Dedifferentiated amniotic fluid mesenchymal stem cell (primary cell): ENCODE measurements around the gene CD38.
"Not testable (repeated sequence)": the region's sequence is repeated elsewhere in the genome, so short reads cannot be mapped to it uniquely, and the experiment has no call there.

Experiments used
- DNase-seq: peaks from one replicate; pipeline ENCODE4 v3.0.0-alpha.2; 2016; ENCODE audit errors: extremely low spot score

The CD38 gene

DNA sequence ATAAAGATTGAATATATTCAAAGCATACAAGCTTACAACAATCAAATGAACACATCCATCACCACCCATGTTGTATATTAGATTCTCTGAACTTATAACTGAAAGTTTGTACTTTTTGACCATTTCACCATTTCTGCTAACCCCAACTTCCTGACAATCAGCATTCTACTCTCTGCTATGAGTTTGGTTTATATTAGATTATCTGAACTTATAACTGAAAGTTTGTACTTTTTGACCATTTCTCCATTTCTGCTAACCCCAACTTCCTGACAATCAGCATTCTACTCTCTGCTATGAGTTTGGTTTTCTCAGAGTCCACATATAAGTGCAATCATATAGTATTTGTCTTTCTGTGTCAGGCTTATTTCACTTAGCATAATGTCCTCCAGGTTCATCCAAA lies 15.7 kb upstream of the CD38 start:
- DNase-seq = not testable (repeated sequence)

DNA sequence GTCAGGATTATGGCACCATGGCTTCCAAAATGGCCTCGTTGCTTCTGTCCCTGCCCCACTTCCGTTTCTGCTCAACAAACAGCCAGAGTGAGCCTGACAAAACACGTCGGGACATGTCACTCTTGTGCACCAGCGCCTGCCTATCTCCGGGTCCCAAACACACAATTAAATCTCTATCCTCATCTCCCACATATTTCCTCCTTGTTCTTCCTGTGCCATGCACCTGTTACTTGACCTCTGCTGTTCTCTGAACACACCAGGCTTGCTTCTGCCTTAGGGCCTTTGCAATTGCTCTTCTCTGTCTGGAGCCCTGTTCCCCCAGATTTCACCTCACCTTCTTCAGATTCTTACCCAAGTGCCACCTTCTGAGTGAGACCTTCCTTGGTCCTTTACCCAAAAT lies 12.7 kb upstream of the CD38 start:
- no peak for DNase-seq

DNA sequence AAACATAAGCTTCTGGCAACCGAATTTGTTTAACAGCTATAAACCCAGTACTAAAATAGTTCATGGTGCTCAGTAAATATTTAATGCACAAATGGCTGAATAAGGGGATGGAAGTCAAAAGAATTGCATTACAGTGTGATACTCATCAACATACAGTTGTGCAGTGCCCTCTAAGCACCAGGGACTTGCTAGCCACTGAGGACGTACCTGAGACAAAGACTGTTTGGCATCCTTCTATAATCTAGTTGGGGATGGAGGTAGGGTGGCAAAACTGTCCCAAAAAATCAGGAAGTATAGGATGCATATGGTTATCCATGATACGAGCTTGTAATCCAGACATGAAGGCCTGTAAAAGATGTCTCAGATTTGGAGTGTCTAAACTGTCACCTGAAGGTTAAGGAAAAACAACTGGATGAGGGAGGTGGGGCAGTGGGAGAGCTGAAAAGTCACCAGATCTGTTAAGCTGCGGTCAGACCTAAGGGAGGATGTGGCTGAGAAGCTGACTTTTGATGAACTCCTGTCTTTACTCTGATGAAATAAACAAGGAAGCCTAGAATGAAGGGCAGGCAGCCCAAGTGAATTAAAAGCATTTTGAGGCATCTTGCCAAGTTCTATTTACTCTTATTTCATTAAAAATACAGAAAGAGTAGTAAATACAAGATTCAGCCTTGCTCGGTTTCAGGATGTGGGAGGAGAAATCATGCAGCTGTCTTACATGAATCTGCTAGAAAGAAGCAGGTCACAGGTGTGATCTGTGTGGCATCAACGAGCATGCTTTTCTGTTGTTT lies 12.0 kb upstream of the CD38 start:
- DNase-seq = no peak

DNA sequence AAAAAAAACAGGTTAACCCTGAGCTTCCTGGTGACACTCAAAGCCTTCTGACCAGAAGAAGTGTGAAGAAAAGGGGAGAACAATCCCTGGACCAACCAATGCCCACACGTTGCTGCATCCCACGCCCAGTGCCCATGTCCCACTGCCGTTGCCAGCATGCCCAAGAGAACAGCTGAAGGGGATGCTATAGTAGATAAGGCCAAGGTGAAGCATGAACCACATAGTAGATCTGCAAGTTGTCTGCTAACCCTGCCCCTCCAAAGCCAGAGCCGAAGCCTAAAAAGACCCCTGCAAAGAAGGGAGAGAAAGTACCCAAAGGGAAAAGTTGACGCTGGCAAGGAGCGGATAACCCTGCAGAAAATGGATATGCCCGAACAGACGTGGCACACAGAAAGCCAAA lies 11.3 kb upstream of the CD38 start:
- no peak for DNase-seq

DNA sequence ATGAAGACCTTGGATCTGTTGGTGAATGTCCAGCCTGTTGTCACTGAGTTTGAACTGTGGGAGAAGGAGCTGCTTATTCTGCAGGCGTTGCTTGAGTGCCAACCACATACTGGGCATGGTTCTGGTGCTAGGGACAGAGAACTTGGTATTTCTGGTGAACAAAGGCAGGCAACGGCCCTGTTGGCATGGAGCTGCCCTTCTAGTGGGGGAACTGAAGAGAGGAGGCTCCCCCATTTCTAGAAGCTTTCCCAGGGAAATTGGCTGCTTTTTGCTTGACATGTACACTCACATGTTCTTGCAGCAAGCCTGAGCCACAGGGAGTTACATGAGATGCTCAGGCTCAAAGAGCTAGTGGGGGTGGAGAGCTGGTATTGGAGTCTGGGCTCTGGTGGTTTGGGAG lies 8.9 kb upstream of the CD38 start:
- no peak for DNase-seq

DNA sequence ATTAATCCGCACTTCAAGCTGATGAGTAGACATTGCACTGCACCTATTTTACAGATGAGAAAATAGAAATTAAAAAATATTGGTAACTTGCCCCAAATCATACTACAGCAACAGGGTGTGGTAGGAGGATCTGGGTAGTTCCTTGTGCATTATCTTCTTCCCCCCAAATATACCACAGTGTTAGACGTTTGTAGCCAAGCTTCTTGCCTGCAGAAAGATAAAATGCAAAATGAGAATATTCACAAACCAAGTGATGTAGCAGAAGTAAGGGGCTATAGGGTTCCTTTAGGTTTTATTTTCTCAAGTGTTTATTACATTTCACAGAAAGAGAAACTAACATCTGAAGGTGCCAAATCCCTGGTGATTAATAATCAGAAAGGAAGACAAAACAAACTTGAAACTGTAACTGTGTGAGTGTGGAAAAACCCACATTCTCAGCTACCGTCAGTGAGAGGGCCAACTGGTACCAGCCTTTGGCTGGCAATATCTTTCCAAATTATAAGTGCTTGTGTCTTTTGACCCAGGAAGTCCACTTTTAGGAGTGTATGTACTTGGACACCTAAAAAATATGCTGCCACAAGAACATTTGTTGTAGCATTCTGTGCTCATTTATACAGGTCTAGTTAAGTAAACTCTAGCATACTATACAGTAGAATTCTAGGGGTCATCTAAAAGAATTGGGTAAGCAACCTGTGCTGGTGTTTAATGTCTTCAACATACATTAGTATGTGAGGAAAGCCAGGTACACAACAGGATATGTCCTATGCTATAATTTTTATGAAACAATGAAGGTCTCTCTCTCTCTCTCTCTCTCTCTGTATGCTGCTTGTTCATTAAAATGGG lies 6.7 kb upstream of the CD38 start:
- no peak for DNase-seq

DNA sequence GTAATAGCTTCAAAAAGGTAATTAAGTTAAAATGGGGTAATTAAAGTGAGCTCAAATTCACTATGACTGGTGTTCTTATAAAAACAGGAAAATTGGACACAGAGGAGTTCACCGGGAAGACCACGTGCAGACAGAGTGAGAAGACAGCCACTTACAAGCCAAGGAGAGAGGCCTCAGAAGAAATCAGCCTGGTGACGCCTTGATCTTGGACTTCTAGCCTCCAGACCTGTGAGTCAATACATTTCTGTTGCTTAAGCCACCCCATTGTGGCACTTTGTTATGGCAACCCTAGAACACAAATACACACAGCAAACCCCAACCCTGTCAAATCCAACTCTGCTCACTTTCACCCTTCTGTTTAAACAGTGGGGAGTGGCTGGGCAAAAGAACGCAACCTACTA lies 4.1 kb upstream of the CD38 start:
- DNase-seq = no peak

DNA sequence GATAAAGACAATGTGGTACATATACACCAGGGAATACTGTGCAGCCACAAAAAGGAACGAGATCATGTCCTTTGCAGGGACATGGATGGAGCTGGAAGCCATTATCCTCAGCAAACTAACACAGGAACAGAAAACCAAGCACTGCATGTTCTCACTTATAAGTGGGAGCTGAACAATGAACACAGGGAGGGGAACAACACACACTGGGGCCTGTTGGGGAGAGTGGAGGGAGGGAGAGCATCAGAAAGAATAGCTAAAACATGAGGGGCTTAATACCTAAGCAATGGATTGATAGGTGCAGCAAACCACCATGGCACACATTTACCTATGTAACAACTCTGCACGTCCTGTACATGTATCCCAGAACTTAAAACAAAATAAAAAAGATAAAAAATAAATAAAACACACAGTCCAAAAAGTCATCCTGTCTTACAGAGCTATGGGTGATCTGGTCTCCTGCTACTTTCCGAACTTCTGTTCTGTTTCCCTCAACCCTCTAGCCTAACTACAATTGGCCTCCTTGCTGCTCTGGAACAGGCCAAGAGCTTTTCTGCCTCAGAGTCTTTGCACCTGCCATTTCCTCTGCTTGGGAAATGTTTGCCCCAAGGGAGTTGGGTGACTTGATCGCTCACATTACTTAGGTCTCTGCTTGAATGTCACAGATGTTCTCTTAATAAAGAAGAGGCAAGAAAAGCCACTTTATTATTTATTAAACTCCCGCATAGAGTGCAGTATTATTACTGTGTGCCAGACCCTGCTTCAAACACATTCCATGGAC lies 1.1 kb upstream of the CD38 start:
- no peak for DNase-seq

DNA sequence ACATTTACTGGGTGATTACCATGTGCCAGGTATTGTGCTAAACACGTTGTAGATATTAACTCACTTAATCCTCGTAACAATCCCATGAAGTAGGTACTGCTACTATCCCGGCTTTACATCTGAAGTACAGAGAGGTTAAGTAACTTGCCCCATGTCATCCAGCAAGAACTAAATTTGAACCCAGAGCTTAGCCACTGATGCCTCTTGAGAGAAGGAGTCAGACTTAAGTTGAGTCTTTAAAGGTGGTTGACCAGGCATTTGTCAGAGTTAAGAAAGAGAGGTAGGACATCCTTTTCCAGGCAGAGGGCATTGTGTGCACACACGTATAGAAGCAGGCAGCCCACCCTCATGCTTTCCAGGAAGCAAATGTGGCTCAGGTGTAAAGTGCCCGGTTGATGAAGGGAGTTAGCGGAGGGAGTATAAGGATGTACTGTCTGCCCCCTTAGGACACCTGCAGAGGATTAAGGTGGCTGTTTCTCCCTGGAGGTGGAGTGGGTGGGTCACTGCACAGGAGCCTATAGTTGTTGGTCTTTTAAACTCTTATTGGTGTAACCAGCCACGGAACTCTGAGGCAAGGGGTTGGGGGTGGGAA lies 335 bp upstream of the CD38 start:
- DNase-seq = no peak

DNA sequence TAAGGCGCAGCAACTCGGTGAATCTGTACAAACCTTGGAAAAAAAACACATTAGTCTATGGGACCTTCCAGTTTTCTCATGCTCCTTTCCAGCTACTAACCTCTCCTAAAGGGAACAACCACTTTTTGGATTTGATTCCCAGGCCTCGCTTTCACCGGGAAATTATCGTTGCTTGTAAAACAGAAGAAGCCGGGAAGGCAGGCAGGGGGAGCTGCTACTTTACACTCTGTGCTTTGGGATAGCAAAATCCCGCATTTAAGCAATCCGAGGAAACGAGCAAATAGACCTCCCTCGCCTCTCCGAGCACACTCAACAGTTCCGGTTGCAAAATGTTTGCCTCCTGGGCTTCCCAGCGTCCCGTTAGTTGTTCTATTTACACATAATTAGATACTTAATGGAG lies 1.2 kb downstream of the CD38 start:
- DNase-seq = peak; percentile 18

DNA sequence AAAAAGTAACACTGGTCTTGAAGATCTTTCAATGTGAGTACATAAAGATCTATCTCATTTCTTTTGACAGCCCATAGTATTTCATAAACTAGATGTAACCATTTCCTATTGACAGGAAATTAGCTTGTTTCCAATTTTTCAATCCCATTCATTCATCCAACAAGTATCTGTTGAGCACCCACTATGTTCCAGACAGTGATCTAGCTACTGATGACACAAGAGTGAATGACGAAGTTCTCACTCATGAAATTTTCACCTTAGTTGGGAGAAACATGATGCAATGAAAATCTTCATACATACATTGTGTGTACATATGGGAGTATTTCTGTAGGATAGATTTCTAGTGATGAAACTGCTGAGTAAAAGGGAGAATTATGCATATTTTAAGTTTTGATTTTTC lies 1.7 kb downstream of the CD38 start:
- DNase-seq = no peak

DNA sequence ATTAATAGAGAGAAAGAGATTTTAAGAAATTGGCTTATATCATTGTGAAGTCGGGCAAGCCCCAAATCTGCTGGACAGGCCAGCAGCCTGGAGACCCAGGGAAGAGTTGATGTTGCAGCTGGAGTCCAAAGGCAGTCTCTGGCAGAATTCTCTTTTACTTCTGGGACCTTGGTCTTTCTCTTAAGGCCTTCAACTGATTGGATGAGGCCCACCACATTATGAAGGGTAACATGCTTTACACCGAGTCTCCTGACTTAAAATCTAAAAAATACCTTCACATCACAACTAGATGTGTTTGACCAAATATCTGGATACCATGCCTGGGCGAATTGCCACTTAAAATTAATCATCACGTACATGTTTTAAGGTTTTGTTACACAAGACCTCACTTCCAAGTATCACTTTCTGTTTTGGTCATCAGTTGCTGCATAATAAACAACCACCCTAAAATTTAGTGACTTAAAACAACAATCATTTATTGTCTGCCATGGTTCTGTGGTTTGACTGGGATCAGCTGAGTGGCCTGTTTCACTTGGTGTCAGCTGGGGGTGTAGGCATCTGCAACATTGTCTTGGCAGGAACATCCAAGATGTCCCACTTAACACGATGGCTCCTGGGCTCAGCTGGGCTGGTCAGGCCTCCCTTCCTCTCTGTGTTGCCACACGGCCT lies 3.4 kb downstream of the CD38 start:
- no peak for DNase-seq

DNA sequence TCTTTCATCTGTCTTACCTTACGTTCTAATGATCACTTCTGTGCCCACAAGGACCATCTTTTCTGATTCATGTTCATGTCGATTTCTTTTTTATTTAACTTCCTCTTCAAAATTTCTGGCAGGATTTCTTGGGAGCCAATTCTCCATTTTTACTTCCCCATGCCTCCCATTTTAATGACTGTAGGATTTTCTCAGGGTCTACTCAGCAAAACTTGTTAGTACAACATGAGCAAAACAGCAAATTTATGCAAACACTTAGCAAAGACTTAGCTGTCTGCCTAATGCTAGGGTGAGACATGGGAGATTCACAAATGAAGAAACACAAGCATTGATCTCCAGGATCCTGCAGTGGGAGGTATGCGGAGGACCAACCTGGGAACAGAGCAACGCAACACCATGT lies 5.5 kb downstream of the CD38 start:
- no peak for DNase-seq

DNA sequence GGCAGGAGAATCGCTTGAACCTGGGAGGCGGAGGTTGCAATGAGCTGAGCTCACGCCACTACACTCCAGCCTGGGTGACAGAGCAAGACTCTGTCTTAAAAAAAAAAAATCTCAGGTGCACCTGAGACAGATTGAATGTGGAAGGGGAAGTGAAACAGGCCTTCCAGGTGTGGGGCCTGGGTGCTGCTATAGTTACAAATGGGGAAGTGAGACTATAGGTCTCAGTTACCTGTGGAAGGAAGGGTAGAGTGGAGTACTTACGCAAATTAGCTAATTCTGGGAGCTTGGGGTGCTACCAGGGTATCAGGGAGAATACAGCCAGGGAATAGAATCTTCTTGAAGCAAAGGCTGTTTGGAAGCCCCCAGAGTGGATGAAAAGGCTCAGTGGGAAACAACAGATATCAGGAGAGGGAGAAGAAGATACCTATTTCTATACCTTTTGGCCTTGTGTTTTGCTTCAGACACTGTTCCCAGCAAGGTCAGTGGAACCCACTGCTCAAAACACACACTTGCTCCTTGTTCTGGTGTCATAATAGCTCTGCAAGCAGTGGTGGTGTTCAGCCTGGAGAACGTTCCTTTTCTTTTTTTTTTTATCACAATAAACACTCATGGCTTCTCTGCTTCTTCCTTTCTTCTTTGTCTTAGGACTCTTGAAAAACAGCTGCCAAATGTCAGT lies 7.0 kb downstream of the CD38 start:
- DNase-seq = no peak

DNA sequence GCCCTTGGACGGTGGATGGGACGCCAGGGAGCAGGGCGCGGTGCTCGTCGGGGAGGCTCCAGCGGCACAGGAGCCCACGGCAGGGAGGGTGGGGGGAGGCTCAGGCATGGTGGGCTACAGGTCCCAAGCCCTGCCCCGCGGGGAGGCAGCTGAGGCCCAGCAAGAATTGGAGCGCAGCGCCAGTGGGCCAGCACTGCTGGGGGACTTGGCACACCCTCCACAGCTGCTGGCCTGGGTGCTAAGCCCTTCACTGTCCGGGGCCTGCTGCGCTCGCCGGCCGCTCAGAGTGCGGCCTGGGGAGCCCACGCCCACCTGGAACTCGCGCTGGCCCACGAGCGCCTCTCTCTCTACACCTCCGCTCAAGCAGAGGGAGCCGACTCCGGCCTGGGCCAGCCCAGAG lies 8.6 kb downstream of the CD38 start:
- no peak for DNase-seq

DNA sequence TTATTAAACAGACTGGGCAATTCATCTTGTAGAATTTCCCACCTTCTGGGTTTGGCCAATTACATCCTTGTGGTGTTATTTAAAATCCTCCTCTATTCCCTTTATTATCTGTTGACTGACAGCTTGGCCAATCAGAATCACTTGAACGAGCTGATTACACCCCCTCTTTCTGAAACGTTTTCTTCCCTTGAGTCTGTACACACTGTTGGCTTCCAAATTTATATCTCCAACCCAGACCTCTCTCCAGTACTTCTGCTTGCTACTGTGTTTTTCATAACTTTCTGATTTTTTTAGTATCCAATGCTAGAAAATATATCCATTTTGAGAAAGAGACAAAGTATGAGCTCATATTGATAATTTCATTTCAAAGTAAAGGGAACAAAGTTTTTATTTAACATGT lies 14.8 kb downstream of the CD38 start:
- DNase-seq = no peak

DNA sequence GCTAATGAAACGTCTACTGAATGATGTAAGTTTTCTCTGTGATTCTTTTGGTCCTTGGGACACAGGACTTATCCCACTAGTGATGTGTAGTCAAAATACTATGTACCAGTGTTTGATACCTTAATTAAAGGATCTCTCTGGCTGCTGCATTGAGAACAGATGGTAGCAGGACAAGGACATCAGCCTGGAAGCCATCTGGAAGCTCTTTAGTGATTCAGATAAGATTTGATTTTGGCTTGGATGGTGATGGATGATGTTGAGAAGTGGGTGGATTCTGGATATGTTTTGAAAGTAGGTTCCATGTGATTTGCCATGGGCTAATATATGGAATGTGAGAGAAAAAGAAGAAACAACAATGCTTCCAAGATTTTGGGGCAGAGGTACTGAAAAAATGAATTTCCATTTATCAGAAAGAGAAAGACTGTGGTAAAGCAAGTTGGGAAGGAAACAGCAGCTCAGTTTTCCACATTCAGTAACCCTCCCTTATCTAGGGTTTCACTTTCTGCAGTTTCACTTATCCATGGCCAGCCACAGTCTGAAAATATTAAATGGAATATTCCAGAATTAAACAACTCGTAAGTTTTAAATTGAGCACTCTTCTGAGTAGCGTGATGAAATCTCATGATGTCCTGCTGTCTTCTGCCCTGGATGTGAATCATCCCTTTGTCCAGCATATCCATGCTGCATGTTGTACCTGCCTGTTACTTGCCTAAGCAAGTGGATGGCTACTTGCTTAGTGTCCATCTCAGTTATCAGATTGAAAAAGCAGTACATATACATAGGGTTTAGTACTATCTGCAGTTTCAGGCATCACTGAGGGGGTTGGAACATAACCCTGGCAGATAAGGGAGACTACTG lies 15.6 kb downstream of the CD38 start:
- DNase-seq = no peak

DNA sequence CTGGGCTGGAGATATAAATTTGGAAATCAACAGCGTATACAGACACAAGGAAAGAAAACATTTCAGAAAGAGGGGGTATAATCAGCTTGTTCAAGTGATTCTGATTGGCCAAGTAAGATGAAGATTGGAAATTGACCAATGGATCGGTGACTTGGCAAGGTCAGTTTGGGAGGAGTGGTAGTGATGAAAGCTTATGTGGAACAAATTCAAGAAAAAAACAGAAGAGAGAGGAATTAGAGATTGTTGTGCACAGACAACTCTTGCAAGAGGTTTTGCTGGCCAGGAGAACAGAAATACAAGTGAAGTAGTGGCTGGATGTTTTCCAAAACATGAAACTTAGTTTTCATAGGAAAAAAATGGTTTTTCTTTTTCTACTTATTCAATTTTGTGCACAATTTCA lies 16.3 kb downstream of the CD38 start:
- no peak for DNase-seq

DNA sequence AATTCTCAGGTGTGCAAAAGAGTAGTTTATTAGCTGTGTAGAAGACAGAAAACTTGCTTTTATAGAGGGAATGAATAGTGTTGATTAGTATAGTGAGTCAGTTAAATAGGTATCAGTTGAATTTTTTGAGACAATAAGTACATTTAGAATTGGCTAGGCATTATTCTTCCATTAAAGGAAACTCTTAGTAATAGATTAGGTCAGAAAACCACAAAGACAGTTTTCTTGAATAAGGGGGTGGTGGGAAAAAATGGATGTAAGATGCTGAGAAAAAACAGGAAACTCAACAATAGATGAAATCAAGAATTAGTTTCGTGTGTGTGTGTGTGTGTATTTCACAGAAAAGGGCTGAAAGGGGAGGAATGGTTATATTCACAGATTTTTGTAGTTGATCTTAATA lies 16.8 kb downstream of the CD38 start:
- DNase-seq = no peak

DNA sequence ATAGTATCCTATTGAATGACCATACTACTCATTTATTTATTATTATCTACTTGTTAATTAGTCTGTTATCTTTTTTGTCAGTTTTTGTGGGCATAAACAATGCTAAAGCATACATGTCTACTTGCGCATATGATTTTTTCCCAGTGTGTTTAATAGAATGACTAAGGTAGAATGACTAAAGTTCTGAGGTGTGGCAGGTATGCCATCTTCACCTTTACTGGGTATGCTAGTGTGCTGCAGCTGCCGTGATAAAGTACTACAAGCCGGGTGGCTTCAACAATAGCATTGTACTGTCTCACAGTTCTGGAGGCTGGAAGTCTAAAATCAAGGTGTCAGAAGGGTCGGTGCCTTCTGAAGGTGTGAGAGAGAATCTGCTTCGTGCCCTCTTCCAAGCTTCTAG lies 19.2 kb downstream of the CD38 start:
- no peak for DNase-seq
